Measurements from ENCODE around the gene NCAPG2. TPM values are rescaled to one million over a fixed set of nuclear protein-coding genes. Genes with fewer than 3 reads are reported as not detected.

The NCAPG2 gene
- total RNA-seq, 8 experiments from 2014 or later: 1.0 to 31.6 (median 4.2) TPM

- peak within 1 kb of the TSS in 1 of 2 donors; percentile 46 for H3K27ac ChIP-seq
- H3K4me3 ChIP-seq: peak within 1 kb of the TSS; percentile 47 to 82 (median 64)
- in situ Hi-C loops (cut with MboI; ENCODE audit: low pct_unique_long_range_greater_than_20kb in 2 of 9, low sequenced_read_pairs in 9 of 9, unreplicated experiment in 9 of 9): no loop called here
- ATAC-seq (replicated peaks in 6 of 8): peak; percentile 87 to 94 (median 90)
- H3K4me1 ChIP-seq (replicated peaks in 1 of 2): peaks cover 9 to 29% of the 10 kb centered on the region in 2 donors
- 0% methylated on average over 5 of the region's 110 CpGs; no CpG with 5 or more reads in 9 of the 10 experiments for WGBS, 10 experiments
These were observed 117.2 kb downstream of the NCAPG2 start, which contains the start of gene PTPRN2 for GRCh38 chr7:158587162-158588084. Gene PTPRN2 (minus strand): TSS chr7:158587823.

- H3K27ac ChIP-seq: peak overlapping the region in 1 of 2 donors; percentile 9
- peaks cover 9 to 29% of the 10 kb centered on the region in 2 donors for H3K4me1 ChIP-seq (replicated peaks in 1 of 2)
- in situ Hi-C loops (cut with MboI; ENCODE audit: low pct_unique_long_range_greater_than_20kb in 2 of 9, low sequenced_read_pairs in 9 of 9, unreplicated experiment in 9 of 9): no loop called here
- 6 to 40% (median 27%) methylated on average over 2 to 7 of the region's 63 CpGs; no CpG with 5 or more reads in 6 of the 10 experiments for WGBS, 10 experiments
- ATAC-seq (replicated peaks in 6 of 8): peak in 5 of 8 experiments; percentile 6 to 23 (median 14)
- peak overlapping the region; percentile 47 to 82 (median 64) for H3K4me3 ChIP-seq
These were observed 118.0 kb downstream of the NCAPG2 start for GRCh38 chr7:158586499-158587161.

- no peak for ATAC-seq (replicated peaks in 6 of 8)
- in situ Hi-C loops (cut with MboI; ENCODE audit: low pct_unique_long_range_greater_than_20kb in 2 of 9, low sequenced_read_pairs in 9 of 9, unreplicated experiment in 9 of 9): no loop called here
- Histone ChIP-seq H3K4me1 (replicated peaks in 1 of 2) (peaks cover 9 to 29% of the 10 kb centered on the region in 2 donors), H3K27ac (peak overlapping the region in 1 of 2 donors; percentile 9), H3K4me3 (peak overlapping the region; percentile 47 to 82 (median 64))
- WGBS, 10 experiments: 0 to 100% (median 33%) methylated on average over 1 to 9 of the region's 17 CpGs; no CpG with 5 or more reads in 5 of the 10 experiments
These were observed 118.7 kb downstream of the NCAPG2 start for GRCh38 chr7:158585721-158586498.

GRCh38 chr7:158584407-158584806, 120.2 kb downstream of the NCAPG2 start:
- Histone ChIP-seq H3K4me1 (replicated peaks in 1 of 2) (peaks cover 9 to 29% of the 10 kb centered on the region in 2 donors), H3K27ac (no peak overlapping the region), H3K4me3 (no peak overlapping the region)
- ATAC-seq (replicated peaks in 6 of 8): no peak
- 5 to 82% (median 40%) methylated on average over 1 to 6 of the region's 8 CpGs for WGBS, 10 experiments
- in situ Hi-C loops (cut with MboI; ENCODE audit: low pct_unique_long_range_greater_than_20kb in 2 of 9, low sequenced_read_pairs in 9 of 9, unreplicated experiment in 9 of 9): no loop called here

- ATAC-seq (replicated peaks in 6 of 8): no peak
- 0 to 80% (median 32%) methylated on average over 1 to 6 of the region's 6 CpGs; no CpG with 5 or more reads in 2 of the 10 experiments for WGBS, 10 experiments
- Histone ChIP-seq H3K27ac (no peak overlapping the region), H3K4me1 (replicated peaks in 1 of 2) (peaks cover 9 to 29% of the 10 kb centered on the region in 2 donors), H3K4me3 (no peak overlapping the region)
- in situ Hi-C loops (cut with MboI; ENCODE audit: low pct_unique_long_range_greater_than_20kb in 2 of 9, low sequenced_read_pairs in 9 of 9, unreplicated experiment in 9 of 9): no loop called here
These were observed 120.8 kb downstream of the NCAPG2 start for GRCh38 chr7:158583810-158584209.

- Histone ChIP-seq H3K4me3 (no peak overlapping the region), H3K4me1 (replicated peaks in 1 of 2) (peaks cover 9 to 29% of the 10 kb centered on the region in 2 donors), H3K27ac (no peak overlapping the region)
- ATAC-seq (replicated peaks in 6 of 8): no peak
- in situ Hi-C loops (cut with MboI; ENCODE audit: low pct_unique_long_range_greater_than_20kb in 2 of 9, low sequenced_read_pairs in 9 of 9, unreplicated experiment in 9 of 9): no loop called here
- 19 to 93% (median 61%) methylated on average over 2 to 4 of the region's 5 CpGs; no CpG with 5 or more reads in 3 of the 10 experiments for WGBS, 10 experiments
These were observed 121.5 kb downstream of the NCAPG2 start for GRCh38 chr7:158583143-158583542.

- 0 to 91% (median 75%) methylated on average over 1 to 6 of the region's 6 CpGs; no CpG with 5 or more reads in 1 of the 10 experiments for WGBS, 10 experiments
- no peak overlapping the region for H3K4me3 ChIP-seq
- in situ Hi-C loops (cut with MboI; ENCODE audit: low pct_unique_long_range_greater_than_20kb in 2 of 9, low sequenced_read_pairs in 9 of 9, unreplicated experiment in 9 of 9): no loop called here
- no peak overlapping the region for H3K27ac ChIP-seq
- peaks cover 9 to 29% of the 10 kb centered on the region in 2 donors for H3K4me1 ChIP-seq (replicated peaks in 1 of 2)
- ATAC-seq (replicated peaks in 6 of 8): no peak
These were observed 122.5 kb downstream of the NCAPG2 start for GRCh38 chr7:158582089-158582456.

GRCh38 chr7:158581440-158582088, 123.0 kb downstream of the NCAPG2 start:
- 0 to 79% (median 60%) methylated on average over 1 to 7 of the region's 7 CpGs; no CpG with 5 or more reads in 1 of the 10 experiments for WGBS, 10 experiments
- no peak overlapping the region for H3K4me3 ChIP-seq
- in situ Hi-C loops (cut with MboI; ENCODE audit: low pct_unique_long_range_greater_than_20kb in 2 of 9, low sequenced_read_pairs in 9 of 9, unreplicated experiment in 9 of 9): no loop called here
- ATAC-seq (replicated peaks in 6 of 8): no peak
- peaks cover 5 to 29% of the 10 kb centered on the region in 2 donors for H3K4me1 ChIP-seq (replicated peaks in 1 of 2)
- H3K27ac ChIP-seq: no peak overlapping the region

Other genes with a start within 250 kb of the NCAPG2 start
- 10 to 100 TPM in 4 of 8 experiments, 1 to 10 TPM in 1, under 1 TPM in 2, not detected in 1; 0.10 to 19.7 (median 10.8) TPM for gene PTPRN2, start 117.0 kb downstream of the NCAPG2 start, total RNA-seq
- 100 to 1,000 TPM in 1 of 8 experiments, 10 to 100 TPM in 7; 10.9 to 141 (median 26.2) TPM for gene ESYT2, start 124.7 kb upstream of the NCAPG2 start, total RNA-seq
- 10 to 100 TPM in 3 of 8 experiments, 1 to 10 TPM in 5; 5.7 to 19.6 (median 9.2) TPM for gene DYNC2I1, start 151.8 kb upstream of the NCAPG2 start, total RNA-seq